Measurements from ENCODE around the gene EPN2. TPM values are rescaled to one million over a fixed set of nuclear protein-coding genes. Genes with fewer than 3 reads are reported as not detected.

The EPN2 gene
- total RNA-seq, 2 experiments from 2014 or later, result 11.9 to 12.3 TPM

DNA sequence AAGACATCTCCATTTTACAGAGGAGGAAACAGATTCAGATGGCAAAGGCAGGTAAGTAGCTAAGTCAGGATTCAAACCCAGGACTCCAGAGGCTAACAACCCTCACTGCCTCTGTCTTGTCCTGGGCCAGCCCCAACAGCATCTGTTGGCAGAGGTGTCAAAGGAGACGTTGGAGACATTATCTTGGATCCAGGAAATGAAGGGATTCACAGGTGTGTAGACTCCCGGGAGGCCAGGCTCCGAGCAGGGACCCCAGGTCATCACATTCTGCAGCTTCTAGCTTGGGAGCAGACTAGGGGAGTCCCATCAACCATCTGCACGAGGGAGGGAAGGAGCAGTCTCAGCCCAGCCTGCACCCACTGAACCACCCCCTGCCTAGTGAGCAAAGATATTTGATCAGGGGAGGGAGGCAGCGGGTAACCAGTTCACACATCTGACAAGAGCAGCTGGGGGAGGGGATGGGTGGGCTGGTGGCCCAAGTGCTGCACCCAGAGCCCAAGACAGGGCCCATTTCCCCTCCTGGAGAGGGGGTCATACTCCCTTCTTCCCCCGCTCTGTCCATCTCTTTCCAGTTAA, 126.4 kb downstream of the EPN2 start:
- peak overlapping the region; percentile 25 for H3K4me3 Mint-ChIP-seq
- H3K4me1 Mint-ChIP-seq (ENCODE audit: low read depth), result peaks cover 14% of the 10 kb centered on the region
- intact Hi-C loops (cut with DNase I, micrococcal nuclease), result loop anchor here (1.0 to 10.0 kb wide), 8 partner anchors 13 to 403 kb away; partner anchors contain the start of genes ALDH3A2 (in 1 of the 2) and FAM83G (in 1 of the 2)
- Histone ChIP-seq H3K27me3 (ENCODE audit: control insufficient read depth in 1 of 2, insufficient read depth in 2 of 2, low read length in 2 of 2) (peaks cover 3 to 4% of the 10 kb centered on the region in 2 experiments), H3K9me3 (ENCODE audit: control insufficient read depth in 1 of 2, insufficient read depth in 1 of 2, low read length in 2 of 2) (peaks cover 0 to 4% of the 10 kb centered on the region in 2 experiments), H3K27ac (ENCODE audit: low read depth in 1 of 2, low read length in 2 of 2) (no peak overlapping the region), H3K4me3 (ENCODE audit: low read length) (no peak overlapping the region), H3K36me3 (ENCODE audit: insufficient read depth, low read length) (no peaks in the 10 kb centered on the region), H3K4me1 (ENCODE audit: insufficient read depth, low read length) (peaks cover 23% of the 10 kb centered on the region)
- no peaks in the 10 kb centered on the region for H3K36me3 Mint-ChIP-seq (ENCODE audit: low read depth)
- no peak overlapping the region for H3K27ac Mint-ChIP-seq
- ATAC-seq (ENCODE audit: poor library complexity), result no peak
- DNase-seq, result peak in 2 of 14 experiments; percentile 30 to 31
- CTCF ChIA-PET, result interaction anchor here (0.6 to 3.0 kb wide), 23 partner anchors 8 to 738 kb away, joined by 3 to 62 read pairs (median 4); partner anchors contain the start of genes ALDH3A2 and MAPK7
- H3K27me3 Mint-ChIP-seq, result peaks cover 5% of the 10 kb centered on the region
- POLR2A ChIA-PET, result interaction anchor here (1.2 to 2.3 kb wide), 5 partner anchors 15 to 285 kb away, joined by 4 to 58 read pairs (median 7); partner anchors contain the start of genes ALDH3A2 and MAPK7
- no peaks in the 10 kb centered on the region for H3K9me3 Mint-ChIP-seq
- TF ChIP-seq, protein P1, sequence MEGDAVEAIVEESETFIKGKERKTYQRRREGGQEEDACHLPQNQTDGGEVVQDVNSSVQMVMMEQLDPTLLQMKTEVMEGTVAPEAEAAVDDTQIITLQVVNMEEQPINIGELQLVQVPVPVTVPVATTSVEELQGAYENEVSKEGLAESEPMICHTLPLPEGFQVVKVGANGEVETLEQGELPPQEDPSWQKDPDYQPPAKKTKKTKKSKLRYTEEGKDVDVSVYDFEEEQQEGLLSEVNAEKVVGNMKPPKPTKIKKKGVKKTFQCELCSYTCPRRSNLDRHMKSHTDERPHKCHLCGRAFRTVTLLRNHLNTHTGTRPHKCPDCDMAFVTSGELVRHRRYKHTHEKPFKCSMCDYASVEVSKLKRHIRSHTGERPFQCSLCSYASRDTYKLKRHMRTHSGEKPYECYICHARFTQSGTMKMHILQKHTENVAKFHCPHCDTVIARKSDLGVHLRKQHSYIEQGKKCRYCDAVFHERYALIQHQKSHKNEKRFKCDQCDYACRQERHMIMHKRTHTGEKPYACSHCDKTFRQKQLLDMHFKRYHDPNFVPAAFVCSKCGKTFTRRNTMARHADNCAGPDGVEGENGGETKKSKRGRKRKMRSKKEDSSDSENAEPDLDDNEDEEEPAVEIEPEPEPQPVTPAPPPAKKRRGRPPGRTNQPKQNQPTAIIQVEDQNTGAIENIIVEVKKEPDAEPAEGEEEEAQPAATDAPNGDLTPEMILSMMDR (IDR thresholded peaks at IDR 0.05), result no peak

DNA sequence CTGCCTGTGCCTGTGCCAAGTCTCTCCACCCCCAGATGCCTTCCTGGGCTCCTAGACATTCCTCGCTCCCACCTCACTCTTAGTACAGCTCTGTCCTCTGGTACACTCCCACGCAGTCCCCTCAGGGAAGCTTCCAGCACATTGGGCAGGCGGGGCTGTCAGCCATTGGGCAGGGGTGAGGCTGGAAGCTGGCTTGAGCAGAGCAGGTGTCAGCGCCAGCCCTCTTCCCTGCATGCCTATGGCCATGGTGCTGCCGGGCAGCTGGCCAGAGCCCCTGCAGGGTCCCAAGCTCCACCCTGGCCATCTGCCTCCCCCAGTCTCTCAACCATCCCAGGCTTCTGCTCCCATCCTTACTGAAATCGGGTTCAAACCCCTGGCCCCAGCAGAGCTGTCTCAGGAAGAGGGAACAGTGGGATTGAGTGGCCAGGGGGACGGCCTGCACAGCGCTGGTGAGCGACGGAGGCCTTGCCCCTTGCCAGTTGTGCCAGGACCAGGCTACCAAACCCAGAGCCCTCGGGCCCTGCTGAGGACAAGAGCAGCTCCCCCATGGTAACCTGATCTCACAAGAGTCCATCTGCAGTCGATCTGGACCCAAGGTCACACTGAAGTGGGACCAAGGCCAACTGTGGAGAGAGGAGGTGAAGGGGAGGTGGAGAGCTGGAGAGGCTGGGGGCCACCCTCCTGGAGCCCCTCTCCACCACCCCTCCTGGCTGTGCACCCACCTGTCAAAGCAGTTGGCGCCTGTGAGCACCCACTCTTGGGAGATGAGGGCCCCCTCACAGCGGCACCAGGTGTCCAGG, 127.7 kb downstream of the EPN2 start:
- H3K27ac Mint-ChIP-seq, result no peak overlapping the region
- no peak overlapping the region for H3K27ac ChIP-seq (ENCODE audit: low read depth in 1 of 2, low read length in 2 of 2)
- H3K27me3 Mint-ChIP-seq, result no peaks in the 10 kb centered on the region
- ATAC-seq (ENCODE audit: poor library complexity) (no peak), DNase-seq (peak in 2 of 14 experiments; percentile 14 to 15)
- POLR2A ChIA-PET, result interaction anchor here (2.0 kb wide), 1 partner anchor 13 kb away, joined by 15 read pairs; the partner anchor contains the start of gene MAPK7
- TF ChIP-seq, protein P1 (IDR thresholded peaks at IDR 0.05), result no peak
- no peaks in the 10 kb centered on the region for H3K9me3 Mint-ChIP-seq
- H3K4me1 Mint-ChIP-seq (ENCODE audit: low read depth), result peaks cover 27% of the 10 kb centered on the region
- H3K9me3 ChIP-seq (ENCODE audit: control insufficient read depth in 1 of 2, insufficient read depth in 1 of 2, low read length in 2 of 2), result peaks cover 0 to 4% of the 10 kb centered on the region in 2 experiments
- peaks cover 35% of the 10 kb centered on the region for H3K4me1 ChIP-seq (ENCODE audit: insufficient read depth, low read length)
- H3K36me3 ChIP-seq (ENCODE audit: insufficient read depth, low read length), result no peaks in the 10 kb centered on the region
- peaks cover under 1 to 4% of the 10 kb centered on the region in 2 experiments for H3K27me3 ChIP-seq (ENCODE audit: control insufficient read depth in 1 of 2, insufficient read depth in 2 of 2, low read length in 2 of 2)
- no peak overlapping the region for H3K4me3 ChIP-seq (ENCODE audit: low read length)
- peak overlapping the region; percentile 30 for H3K4me3 Mint-ChIP-seq
- intact Hi-C loops (cut with DNase I, micrococcal nuclease), result loop anchor here (5.0 to 10.0 kb wide), 3 partner anchors 142 to 360 kb away; partner anchors contain the start of genes ALDH3A2 (in 1 of the 2) and FAM83G (in 1 of the 2)
- CTCF ChIA-PET, result interaction anchor here (0.7 to 3.0 kb wide), 3 partner anchors 82 to 398 kb away, joined by 3 to 49 read pairs (median 4); no protein-coding TSS in a partner anchor
- H3K36me3 Mint-ChIP-seq (ENCODE audit: low read depth), result no peaks in the 10 kb centered on the region

DNA sequence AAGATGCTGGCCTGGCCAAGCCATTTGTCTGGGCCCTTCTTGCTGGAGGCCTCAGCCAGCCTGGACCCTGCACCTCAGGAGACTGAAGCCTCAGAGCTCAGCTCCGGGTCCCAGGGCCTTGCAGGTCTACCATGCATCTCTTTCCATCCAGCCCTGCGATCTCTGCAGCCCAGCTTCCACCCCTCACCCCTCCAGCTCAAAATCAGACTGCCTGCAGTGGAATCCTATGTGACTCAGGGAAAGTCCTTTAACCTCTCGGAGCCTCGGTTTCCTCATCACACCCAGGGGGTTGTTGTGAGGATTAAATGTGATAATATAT, 128.3 kb downstream of the EPN2 start:
- Mint-ChIP-seq H3K4me1 (ENCODE audit: low read depth) (peaks cover 32% of the 10 kb centered on the region), H3K36me3 (ENCODE audit: low read depth) (no peaks in the 10 kb centered on the region)

More for the DNA sequence above, 128.3 kb downstream of the EPN2 start:
- CTCF ChIA-PET, result interaction anchor here (0.7 to 1.3 kb wide), 2 partner anchors 82 to 397 kb away, joined by 3 to 4 read pairs; no protein-coding TSS in a partner anchor
- H3K36me3 ChIP-seq (ENCODE audit: insufficient read depth, low read length), result no peaks in the 10 kb centered on the region
- H3K27me3 ChIP-seq (ENCODE audit: control insufficient read depth in 1 of 2, insufficient read depth in 2 of 2, low read length in 2 of 2), result peaks cover 0 to 4% of the 10 kb centered on the region in 2 experiments
- Mint-ChIP-seq H3K27me3 (no peaks in the 10 kb centered on the region), H3K27ac (no peak overlapping the region), H3K9me3 (no peaks in the 10 kb centered on the region), H3K4me3 (no peak overlapping the region)
- TF ChIP-seq, protein P1 (IDR thresholded peaks at IDR 0.05), result no peak
- no peak overlapping the region for H3K4me3 ChIP-seq (ENCODE audit: low read length)
- H3K27ac ChIP-seq (ENCODE audit: low read depth in 1 of 2, low read length in 2 of 2), result no peak overlapping the region
- POLR2A ChIA-PET, result interaction anchor here (2.0 kb wide), 1 partner anchor 12 kb away, joined by 15 read pairs; the partner anchor contains the start of gene MAPK7
- H3K9me3 ChIP-seq (ENCODE audit: control insufficient read depth in 1 of 2, insufficient read depth in 1 of 2, low read length in 2 of 2), result peaks cover 0 to 4% of the 10 kb centered on the region in 2 experiments
- DNase-seq (peak in 1 of 14 experiments; percentile 23), ATAC-seq (ENCODE audit: poor library complexity) (no peak)
- intact Hi-C loops (cut with DNase I, micrococcal nuclease), result loop anchor here in 1 of 2 experiments (10.0 kb wide), 1 partner anchor 361 kb away; the partner anchor contains the start of gene FAM83G
- H3K4me1 ChIP-seq (ENCODE audit: insufficient read depth, low read length), result peaks cover 41% of the 10 kb centered on the region
